RWPE2 (cell line): ENCODE measurements around the gene SKAP2.

Experiments used
- ATAC-seq: fragments of 200-7000 bp; cut with Tn5 transposase; 3 replicates; pipeline ENCODE4 v1.9.1; 2021; ENCODE audit warnings: low read depth
- DNase-seq: peaks from one replicate; pipeline ENCODE4 v3.0.0-alpha.2; 2020; ENCODE audit warnings: low spot score
- H3K27ac ChIP-seq: fragments of 450-650 bp; 2 replicates; pipeline ENCODE4 v1.5.1; 2017; ENCODE audit warnings: mild to moderate bottlenecking; ENCODE audit not compliant: poor library complexity, severe bottlenecking
- H3K27me3 ChIP-seq: fragments of 250-450 bp; sonication (Bioruptor Pico); 2 replicates; pipeline ENCODE4 v1.5.1; 2021; ENCODE audit warnings: mild to moderate bottlenecking, moderate library complexity; ENCODE audit not compliant: insufficient read depth, poor library complexity, severe bottlenecking
- H3K36me3 ChIP-seq: fragments of 250-450 bp; sonication (Bioruptor Pico); 2 replicates; pipeline ENCODE4 v1.5.1; 2020; ENCODE audit warnings: low read depth, mild to moderate bottlenecking, moderate library complexity
- H3K4me1 ChIP-seq: fragments of 250-450 bp; sonication (Bioruptor Pico); 2 replicates; pipeline ENCODE4 v1.5.1; 2021; ENCODE audit warnings: mild to moderate bottlenecking, moderate library complexity; ENCODE audit not compliant: insufficient read depth, poor library complexity, severe bottlenecking
- H3K4me3 ChIP-seq: fragments of 250-450 bp; sonication (Bioruptor Pico); 2 replicates; pipeline ENCODE4 v1.5.1; 2021; ENCODE audit warnings: mild to moderate bottlenecking, moderate library complexity; ENCODE audit not compliant: severe bottlenecking
- H3K9me3 ChIP-seq: fragments of 250-450 bp; sonication (Bioruptor Pico); 2 replicates; pipeline ENCODE4 v1.5.1; 2021; ENCODE audit warnings: mild to moderate bottlenecking, moderate library complexity; ENCODE audit not compliant: severe bottlenecking
- CTCF ChIP-seq: fragments of 450-650 bp; IDR thresholded peaks from one replicate; pipeline ENCODE4 v1.5.1; 2017; ENCODE audit warnings: mild to moderate bottlenecking, moderate library complexity; ENCODE audit not compliant: poor library complexity, severe bottlenecking

SKAP2 gene

DNA sequence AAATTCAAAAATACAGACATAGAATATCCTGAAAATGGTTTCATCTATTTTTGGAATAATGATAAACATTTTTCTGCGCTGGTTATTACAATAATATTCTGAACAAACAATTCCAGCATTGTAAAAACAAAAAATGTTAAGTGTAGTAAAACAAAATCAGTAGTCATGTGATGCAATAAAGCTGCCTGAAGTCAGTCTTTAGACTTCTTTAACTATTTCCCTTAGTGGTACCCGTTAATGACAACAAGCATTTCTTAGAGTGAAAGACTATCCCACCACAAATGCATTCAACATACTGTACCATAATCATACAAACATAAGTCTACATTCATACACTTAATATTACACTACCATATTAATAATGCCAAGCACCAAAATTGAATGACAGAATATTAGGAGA lies 1.6 kb downstream of the SKAP2 start:
- Histone ChIP-seq H3K27me3 (no peaks in the 10 kb centered on the region), H3K4me1 (peaks cover 41% of the 10 kb centered on the region), H3K9me3 (no peaks in the 10 kb centered on the region), H3K27ac (peak overlapping the region; percentile 77), H3K4me3 (peak overlapping the region; percentile 48), H3K36me3 (no peaks in the 10 kb centered on the region)
- no peak for ATAC-seq
- no peak for TF ChIP-seq CTCF
- no peak for DNase-seq

DNA sequence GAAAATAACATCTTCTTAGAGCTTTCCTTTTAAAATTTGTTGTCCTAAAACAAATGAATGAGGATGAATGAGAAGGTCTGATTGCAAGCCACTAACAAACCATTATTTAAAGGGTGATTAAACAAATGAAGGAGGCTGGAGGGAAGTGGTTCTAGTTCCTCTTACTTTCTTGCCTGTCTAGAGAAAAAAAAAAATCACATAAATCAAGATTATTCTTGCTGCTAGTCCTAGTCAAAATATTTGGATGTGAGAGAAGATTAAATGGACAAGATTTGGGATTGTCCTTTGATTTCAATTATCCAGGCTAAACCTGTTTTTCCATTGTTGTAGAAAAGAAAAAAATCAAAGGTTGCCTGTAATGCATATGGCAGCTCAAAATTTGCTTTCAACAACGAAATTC lies 3.3 kb downstream of the SKAP2 start:
- H3K4me3 ChIP-seq: no peak overlapping the region
- H3K27ac ChIP-seq: peak overlapping the region; percentile 13
- no peaks in the 10 kb centered on the region for H3K36me3 ChIP-seq
- TF ChIP-seq CTCF: no peak
- no peaks in the 10 kb centered on the region for H3K9me3 ChIP-seq
- DNase-seq: no peak
- peaks cover 41% of the 10 kb centered on the region for H3K4me1 ChIP-seq
- no peaks in the 10 kb centered on the region for H3K27me3 ChIP-seq
- no peak for ATAC-seq

DNA sequence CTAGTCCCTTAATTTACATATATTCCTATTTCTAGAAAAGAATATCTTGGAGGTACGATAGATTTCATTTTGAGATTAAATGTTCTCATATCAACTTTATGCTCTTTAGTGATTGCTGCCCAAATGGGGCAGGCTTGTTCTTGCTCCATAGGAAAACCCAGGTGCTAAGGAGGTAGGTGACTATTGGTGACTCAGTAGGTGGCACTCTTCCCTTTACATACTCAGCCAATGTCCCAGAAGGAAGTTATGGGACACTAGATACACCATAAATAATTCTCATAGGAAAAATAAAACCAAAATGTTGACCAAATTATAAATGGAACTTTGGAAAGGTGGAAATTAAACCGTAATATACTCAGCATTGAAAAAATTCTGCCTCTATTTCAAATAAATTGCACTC lies 4.0 kb downstream of the SKAP2 start:
- H3K9me3 ChIP-seq: no peaks in the 10 kb centered on the region
- peaks cover 44% of the 10 kb centered on the region for H3K4me1 ChIP-seq
- no peak for DNase-seq
- H3K27me3 ChIP-seq: no peaks in the 10 kb centered on the region
- no peak overlapping the region for H3K4me3 ChIP-seq
- peak; percentile 72 for TF ChIP-seq CTCF
- peak overlapping the region; percentile 58 for H3K27ac ChIP-seq
- no peak for ATAC-seq
- no peaks in the 10 kb centered on the region for H3K36me3 ChIP-seq

GRCh38 chr7:26859720-26860119 lies 4.7 kb downstream of the SKAP2 start:
- no peaks in the 10 kb centered on the region for H3K9me3 ChIP-seq

More at GRCh38 chr7:26859720-26860119, 4.7 kb downstream of the SKAP2 start:
- peaks cover 47% of the 10 kb centered on the region for H3K4me1 ChIP-seq
- no peaks in the 10 kb centered on the region for H3K36me3 ChIP-seq
- no peak for TF ChIP-seq CTCF
- ATAC-seq (no peak), DNase-seq (no peak)
- H3K27ac ChIP-seq: peak overlapping the region; percentile 58
- no peaks in the 10 kb centered on the region for H3K27me3 ChIP-seq
- H3K4me3 ChIP-seq: no peak overlapping the region
